Esophagus muscularis mucosa (tissue), 4 donors: ENCODE measurements around the gene SEMA3G.

Experiments
- EP300 ChIP-seq: sonication (generic); formaldehyde crosslinking; IDR thresholded peaks from one replicate; pipeline ENCODE4 v1.6.1; 2017; ENCODE audit warnings: antibody characterized with exemption
- POLR2A ChIP-seq: fragments of 450-650 bp; IDR thresholded peaks from one replicate; pipeline ENCODE4 v1.6.1; 2017; ENCODE audit warnings: antibody characterized with exemption, moderate library complexity, mild to moderate bottlenecking, low read depth
- POLR2AphosphoS5 ChIP-seq, 2 donors: sonication (generic); formaldehyde crosslinking; IDR thresholded peaks; one replicate each; pipeline ENCODE4 v1.6.1; 2017; ENCODE audit warnings: antibody characterized with exemption in 2 of 2
- TF ChIP-seq, protein P1 (sequence below), 3 experiments: fragments of 200-600 bp in 2 of 3; fragments of 450-650 bp in 1 of 3; sonication (generic) in 2 of 3; IDR thresholded peaks; one replicate each; pipeline ENCODE4 v1.5.1; 2017 to 2019; ENCODE audit warnings: antibody characterized with exemption in 3 of 3, mild to moderate bottlenecking in 2 of 3, moderate library complexity in 1 of 3

DNA sequence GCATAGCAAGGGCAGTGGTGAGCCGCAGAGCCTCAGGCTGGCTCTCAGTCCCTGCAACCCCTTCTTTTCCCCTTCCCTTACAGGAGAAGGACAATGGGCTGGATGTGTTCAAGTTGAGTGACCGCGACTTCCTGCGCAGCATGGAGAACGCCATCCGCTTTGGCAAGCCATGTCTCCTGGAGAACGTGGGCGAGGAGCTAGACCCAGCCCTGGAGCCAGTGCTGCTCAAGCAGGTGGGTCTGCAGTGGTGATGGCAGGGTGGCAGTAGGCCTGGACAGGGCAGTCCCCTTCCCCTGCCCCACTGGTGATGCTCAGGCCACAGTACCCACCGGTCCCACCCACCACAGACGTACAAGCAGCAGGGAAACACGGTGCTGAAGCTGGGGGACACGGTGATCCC lies 53.8 kb downstream of the SEMA3G start:
- TF ChIP-seq POLR2AphosphoS5 (IDR thresholded peaks at IDR 0.05) (no peak), POLR2A (no peak), EP300 (no peak)
- TF ChIP-seq, protein P1, sequence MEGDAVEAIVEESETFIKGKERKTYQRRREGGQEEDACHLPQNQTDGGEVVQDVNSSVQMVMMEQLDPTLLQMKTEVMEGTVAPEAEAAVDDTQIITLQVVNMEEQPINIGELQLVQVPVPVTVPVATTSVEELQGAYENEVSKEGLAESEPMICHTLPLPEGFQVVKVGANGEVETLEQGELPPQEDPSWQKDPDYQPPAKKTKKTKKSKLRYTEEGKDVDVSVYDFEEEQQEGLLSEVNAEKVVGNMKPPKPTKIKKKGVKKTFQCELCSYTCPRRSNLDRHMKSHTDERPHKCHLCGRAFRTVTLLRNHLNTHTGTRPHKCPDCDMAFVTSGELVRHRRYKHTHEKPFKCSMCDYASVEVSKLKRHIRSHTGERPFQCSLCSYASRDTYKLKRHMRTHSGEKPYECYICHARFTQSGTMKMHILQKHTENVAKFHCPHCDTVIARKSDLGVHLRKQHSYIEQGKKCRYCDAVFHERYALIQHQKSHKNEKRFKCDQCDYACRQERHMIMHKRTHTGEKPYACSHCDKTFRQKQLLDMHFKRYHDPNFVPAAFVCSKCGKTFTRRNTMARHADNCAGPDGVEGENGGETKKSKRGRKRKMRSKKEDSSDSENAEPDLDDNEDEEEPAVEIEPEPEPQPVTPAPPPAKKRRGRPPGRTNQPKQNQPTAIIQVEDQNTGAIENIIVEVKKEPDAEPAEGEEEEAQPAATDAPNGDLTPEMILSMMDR (IDR thresholded peaks at IDR 0.05): no peak
